ENCODE results near the gene ZNRF2. TPM values are rescaled to one million over a fixed set of nuclear protein-coding genes. Genes with fewer than 3 reads are reported as not detected.

The ZNRF2 gene
- total RNA-seq, 1 experiment from 2014 or later, result 22.1 TPM

GRCh38 chr7:30351286-30351685 lies 66.9 kb downstream of the ZNRF2 start:
- Histone ChIP-seq H3K27me3 (ENCODE audit: control insufficient read depth, insufficient read depth, low read length) (no peaks in the 10 kb centered on the region), H3K27ac (ENCODE audit: low read length) (peak overlapping the region; percentile 5; the same call in 1 of the 2 replicates), H3K9me3 (ENCODE audit: control insufficient read depth, insufficient read depth, low read depth, low read length) (no peaks in the 10 kb centered on the region), H3K4me3 (ENCODE audit: low read depth in 2 of 2, low read length in 2 of 2) (no peak overlapping the region), H3K36me3 (ENCODE audit: control insufficient read depth, insufficient read depth, low read length) (no peaks in the 10 kb centered on the region), H3K4me1 (ENCODE audit: control insufficient read depth, insufficient read depth, low read length) (peaks cover 45% of the 10 kb centered on the region)
- in situ Hi-C loops (cut with HindIII; ENCODE audit: low pct_unique_long_range_greater_than_20kb, low sequenced_read_pairs), result no loop called here
- ChIA-PET CTCF (interaction anchor here (0.6 kb wide), 1 partner anchor 43 kb away, joined by 3 read pairs; no protein-coding TSS in a partner anchor), POLR2A (no interaction called here)
- no TSS peak for BruUV-seq (replicated peaks)
- DNase-seq (ENCODE audit: low read depth, low spot score) (no peak), ATAC-seq (no peak)
- intact Hi-C loops (cut with micrococcal nuclease; ENCODE audit: unreplicated experiment), result no loop called here
- no peak for TF ChIP-seq TCF7L2 (IDR thresholded peaks at IDR 0.05; ENCODE audit: low read depth, low read length)
- no peak for TF ChIP-seq POLR2AphosphoS5 (IDR thresholded peaks at IDR 0.05; ENCODE audit: low read depth, low read length)
- 0 out of 4 replicates have a peak, but pooled peaks of 1 of the 2 experiments have one; percentile 18 for TF ChIP-seq REST (IDR thresholded peaks at IDR 0.05; ENCODE audit: insufficient read depth in 1 of 2, low read depth in 2 of 2, low read length in 1 of 2)
- TF ChIP-seq CTCF (IDR thresholded peaks at IDR 0.05), result no peak
- TF ChIP-seq SIN3A (IDR thresholded peaks at IDR 0.05; ENCODE audit: borderline replicate concordance, insufficient read depth, low read depth, low read length), result no peak

GRCh38 chr7:30351724-30352123 lies 67.3 kb downstream of the ZNRF2 start:
- peaks cover 45% of the 10 kb centered on the region for H3K4me1 ChIP-seq (ENCODE audit: control insufficient read depth, insufficient read depth, low read length)
- ChIA-PET POLR2A (no interaction called here), CTCF (interaction anchor here (0.6 kb wide), 2 partner anchors 22 to 44 kb away, joined by 3 to 4 read pairs; no protein-coding TSS in a partner anchor)
- peak overlapping the region; percentile 5; the same call in 1 of the 2 replicates for H3K27ac ChIP-seq (ENCODE audit: low read length)
- H3K36me3 ChIP-seq (ENCODE audit: control insufficient read depth, insufficient read depth, low read length), result no peaks in the 10 kb centered on the region
- intact Hi-C loops (cut with micrococcal nuclease; ENCODE audit: unreplicated experiment) (no loop called here), in situ Hi-C loops (cut with HindIII; ENCODE audit: low pct_unique_long_range_greater_than_20kb, low sequenced_read_pairs) (no loop called here)
- TF ChIP-seq CTCF (IDR thresholded peaks at IDR 0.05), result no peak
- TF ChIP-seq SIN3A (IDR thresholded peaks at IDR 0.05; ENCODE audit: borderline replicate concordance, insufficient read depth, low read depth, low read length), result no peak
- TF ChIP-seq POLR2AphosphoS5 (IDR thresholded peaks at IDR 0.05; ENCODE audit: low read depth, low read length), result no peak
- no peak for TF ChIP-seq REST (IDR thresholded peaks at IDR 0.05; ENCODE audit: insufficient read depth in 1 of 2, low read depth in 2 of 2, low read length in 1 of 2)
- no peak for TF ChIP-seq TCF7L2 (IDR thresholded peaks at IDR 0.05; ENCODE audit: low read depth, low read length)
- H3K27me3 ChIP-seq (ENCODE audit: control insufficient read depth, insufficient read depth, low read length), result no peaks in the 10 kb centered on the region
- no TSS peak for BruUV-seq (replicated peaks)
- DNase-seq (ENCODE audit: low read depth, low spot score) (no peak), ATAC-seq (no peak)
- H3K9me3 ChIP-seq (ENCODE audit: control insufficient read depth, insufficient read depth, low read depth, low read length), result no peaks in the 10 kb centered on the region
- no peak overlapping the region for H3K4me3 ChIP-seq (ENCODE audit: low read depth in 2 of 2, low read length in 2 of 2)

Data from Panc1 (cell line).